Choroid plexus epithelial cell (primary cell): ENCODE results near the gene ADARB2.

Source experiments
- DNase-seq: peaks from one replicate; pipeline ENCODE4 v3.0.0-alpha.2; 2010; ENCODE audit warnings: low read depth
- H3K4me3 ChIP-seq: 2 replicates; pipeline ENCODE4 v1.5.1; 2011; ENCODE audit warnings: low read depth, mild to moderate bottlenecking, control low read depth, low read length, moderate library complexity
- TF ChIP-seq, protein P1 (sequence below): conservative IDR thresholded peaks from 2 replicates; pipeline ENCODE4 v1.5.1; 2011; ENCODE audit warnings: low read depth, mild to moderate bottlenecking, control low read depth, inconsistent platforms, low read length, moderate library complexity

Gene ADARB2

GRCh38 chr10:1550616-1551015, 186.7 kb downstream of the ADARB2 start:
- DNase-seq: no peak
- TF ChIP-seq, protein P1, sequence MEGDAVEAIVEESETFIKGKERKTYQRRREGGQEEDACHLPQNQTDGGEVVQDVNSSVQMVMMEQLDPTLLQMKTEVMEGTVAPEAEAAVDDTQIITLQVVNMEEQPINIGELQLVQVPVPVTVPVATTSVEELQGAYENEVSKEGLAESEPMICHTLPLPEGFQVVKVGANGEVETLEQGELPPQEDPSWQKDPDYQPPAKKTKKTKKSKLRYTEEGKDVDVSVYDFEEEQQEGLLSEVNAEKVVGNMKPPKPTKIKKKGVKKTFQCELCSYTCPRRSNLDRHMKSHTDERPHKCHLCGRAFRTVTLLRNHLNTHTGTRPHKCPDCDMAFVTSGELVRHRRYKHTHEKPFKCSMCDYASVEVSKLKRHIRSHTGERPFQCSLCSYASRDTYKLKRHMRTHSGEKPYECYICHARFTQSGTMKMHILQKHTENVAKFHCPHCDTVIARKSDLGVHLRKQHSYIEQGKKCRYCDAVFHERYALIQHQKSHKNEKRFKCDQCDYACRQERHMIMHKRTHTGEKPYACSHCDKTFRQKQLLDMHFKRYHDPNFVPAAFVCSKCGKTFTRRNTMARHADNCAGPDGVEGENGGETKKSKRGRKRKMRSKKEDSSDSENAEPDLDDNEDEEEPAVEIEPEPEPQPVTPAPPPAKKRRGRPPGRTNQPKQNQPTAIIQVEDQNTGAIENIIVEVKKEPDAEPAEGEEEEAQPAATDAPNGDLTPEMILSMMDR: no peak
- H3K4me3 ChIP-seq: no peak overlapping the region

GRCh38 chr10:1550291-1550595, 187.1 kb downstream of the ADARB2 start:
- no peak overlapping the region for H3K4me3 ChIP-seq
- TF ChIP-seq, protein P1: no peak
- DNase-seq: no peak

- TF ChIP-seq, protein P1: no peak
- DNase-seq: no peak
- H3K4me3 ChIP-seq: no peak overlapping the region
Measured at GRCh38 chr10:1549591-1550290, 187.6 kb downstream of the ADARB2 start.

GRCh38 chr10:1548596-1548995, 188.7 kb downstream of the ADARB2 start:
- no peak for DNase-seq
- H3K4me3 ChIP-seq: no peak overlapping the region
- TF ChIP-seq, protein P1: no peak

- DNase-seq: no peak
- H3K4me3 ChIP-seq: no peak overlapping the region
- TF ChIP-seq, protein P1: no peak
Measured at GRCh38 chr10:1548146-1548545, 189.2 kb downstream of the ADARB2 start.

DNA sequence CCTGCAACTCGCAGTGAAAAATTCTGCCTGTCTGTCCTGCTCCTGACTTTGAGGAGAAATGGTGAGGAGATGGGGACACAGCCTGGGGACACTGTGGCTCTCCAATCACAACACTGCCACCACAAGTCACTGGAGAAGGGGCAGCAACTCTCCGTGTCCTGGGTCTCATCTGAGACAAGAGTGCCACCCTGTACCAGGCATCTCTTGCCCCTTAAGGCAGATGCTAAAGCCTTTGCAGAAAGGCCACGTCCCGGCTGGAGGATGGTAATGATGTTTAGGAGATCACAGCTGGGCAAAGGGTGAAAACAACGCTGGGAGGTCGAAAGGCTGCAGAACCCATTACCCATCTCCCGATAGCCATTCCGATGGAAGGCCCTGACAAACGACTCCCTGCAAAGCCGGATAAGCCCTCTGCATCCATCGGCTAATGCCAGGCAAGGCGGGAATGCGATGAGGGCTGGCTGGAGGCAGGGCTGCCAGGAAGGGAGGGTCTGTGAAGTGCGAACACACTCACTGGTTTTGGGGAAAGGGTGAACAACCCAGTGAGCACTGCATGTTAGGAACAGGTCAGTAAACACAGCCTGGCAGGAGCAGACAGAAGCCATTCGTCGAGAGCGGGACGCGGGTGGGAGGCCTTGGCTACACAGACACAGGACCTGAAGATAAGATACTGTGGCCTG, 190.8 kb downstream of the ADARB2 start:
- H3K4me3 ChIP-seq: no peak overlapping the region
- no peak for DNase-seq
- TF ChIP-seq, protein P1: no peak

- TF ChIP-seq, protein P1: no peak
- DNase-seq: no peak
- no peak overlapping the region for H3K4me3 ChIP-seq
Measured at GRCh38 chr10:1545524-1545923, 191.8 kb downstream of the ADARB2 start.
